Measurements from ENCODE around the gene RTN4RL2. TPM values are rescaled to one million over a fixed set of nuclear protein-coding genes. Genes with fewer than 3 reads are reported as not detected.
"Not testable (repeated sequence)": the region's sequence is repeated elsewhere in the genome, so short reads cannot be mapped to it uniquely, and the experiment has no call there.

RTN4RL2 gene
- total and polyA plus RNA-seq, 8 donors = 0.55 to 2.7 (median 1.3) TPM

DNA sequence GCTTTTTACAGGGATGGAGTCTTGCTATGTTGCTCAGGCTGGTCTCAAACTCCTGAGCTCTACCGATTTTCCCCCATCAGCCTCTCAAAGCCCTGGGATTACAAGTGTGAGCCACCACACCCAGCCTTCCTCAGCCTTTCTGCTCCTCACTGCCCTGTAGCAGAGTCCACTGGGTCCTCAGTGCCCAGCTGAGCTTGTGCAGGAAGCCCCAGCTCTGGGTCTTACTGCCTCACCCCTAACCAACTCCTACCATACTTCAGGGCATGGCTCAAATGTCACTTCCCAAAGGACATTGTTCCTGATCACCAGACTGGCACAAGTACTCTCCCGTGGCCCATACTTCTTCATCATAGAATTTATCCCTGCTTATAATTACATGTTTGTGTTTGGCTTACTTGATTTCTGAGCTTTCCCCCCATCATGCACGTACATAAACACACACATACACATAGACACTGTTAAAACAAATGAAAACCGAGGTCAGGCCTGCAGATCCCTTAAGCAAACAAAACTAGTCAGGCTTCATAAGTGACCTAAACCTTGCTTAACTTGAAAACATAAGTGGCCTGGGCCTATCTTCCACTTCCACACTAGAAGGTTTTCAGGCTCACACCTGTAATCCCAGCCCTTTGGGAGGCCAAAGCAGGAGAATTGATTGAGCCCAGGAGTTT, 19.4 kb upstream of the RTN4RL2 start:
- TF ChIP-seq, protein P1, sequence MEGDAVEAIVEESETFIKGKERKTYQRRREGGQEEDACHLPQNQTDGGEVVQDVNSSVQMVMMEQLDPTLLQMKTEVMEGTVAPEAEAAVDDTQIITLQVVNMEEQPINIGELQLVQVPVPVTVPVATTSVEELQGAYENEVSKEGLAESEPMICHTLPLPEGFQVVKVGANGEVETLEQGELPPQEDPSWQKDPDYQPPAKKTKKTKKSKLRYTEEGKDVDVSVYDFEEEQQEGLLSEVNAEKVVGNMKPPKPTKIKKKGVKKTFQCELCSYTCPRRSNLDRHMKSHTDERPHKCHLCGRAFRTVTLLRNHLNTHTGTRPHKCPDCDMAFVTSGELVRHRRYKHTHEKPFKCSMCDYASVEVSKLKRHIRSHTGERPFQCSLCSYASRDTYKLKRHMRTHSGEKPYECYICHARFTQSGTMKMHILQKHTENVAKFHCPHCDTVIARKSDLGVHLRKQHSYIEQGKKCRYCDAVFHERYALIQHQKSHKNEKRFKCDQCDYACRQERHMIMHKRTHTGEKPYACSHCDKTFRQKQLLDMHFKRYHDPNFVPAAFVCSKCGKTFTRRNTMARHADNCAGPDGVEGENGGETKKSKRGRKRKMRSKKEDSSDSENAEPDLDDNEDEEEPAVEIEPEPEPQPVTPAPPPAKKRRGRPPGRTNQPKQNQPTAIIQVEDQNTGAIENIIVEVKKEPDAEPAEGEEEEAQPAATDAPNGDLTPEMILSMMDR (IDR thresholded peaks at IDR 0.05) = no peak
- no peak overlapping the region for H3K27ac ChIP-seq
- DNase-seq (no peak), FAIRE-seq (no peak), ATAC-seq (no peak)
- no peaks in the 10 kb centered on the region for H3K36me3 ChIP-seq
- H3K4me1 ChIP-seq = no peaks in the 10 kb centered on the region
- no peaks in the 10 kb centered on the region for H3K27me3 ChIP-seq
- H3K9me3 ChIP-seq = no peaks in the 10 kb centered on the region
- intact Hi-C loops (cut with DNase I) = no loop called here
- WGBS, 2 donors = 67% methylated on average over 4 of the region's 4 CpGs
- H3K4me3 ChIP-seq = no peak overlapping the region

DNA sequence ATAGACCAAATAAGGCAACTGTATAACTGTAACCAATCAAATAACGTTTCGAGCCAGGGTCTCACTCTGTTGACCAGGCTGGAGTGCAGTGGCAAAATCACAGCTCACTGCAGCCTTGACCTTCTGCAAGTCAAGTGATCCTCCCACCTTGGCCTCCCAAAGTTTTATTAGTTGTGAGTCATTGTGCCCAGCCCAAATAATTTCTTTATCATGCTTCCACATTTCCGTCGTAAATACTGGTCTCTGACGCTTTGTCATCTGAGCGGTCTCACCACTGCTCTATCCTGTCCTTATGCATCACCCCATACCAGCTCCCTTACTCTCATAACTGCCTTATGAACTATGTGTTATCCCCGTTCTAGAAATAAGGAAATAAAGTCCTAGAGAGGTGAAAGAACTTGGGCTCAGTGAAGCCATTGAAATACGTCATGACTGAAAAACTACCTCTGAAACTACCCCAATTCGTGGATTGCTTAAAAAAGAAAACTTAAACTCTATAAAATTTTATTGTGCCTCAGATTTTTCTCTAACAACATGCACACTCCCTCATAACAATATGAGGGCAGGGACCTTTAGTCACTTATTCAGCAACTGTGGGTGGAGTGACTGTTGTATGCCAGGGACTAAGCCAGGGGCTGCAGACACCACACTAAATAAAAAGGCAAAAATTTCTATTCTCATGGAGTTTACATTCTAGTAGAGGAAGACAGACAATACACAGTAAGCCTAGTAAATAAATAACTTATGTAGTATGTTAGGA, 15.8 kb upstream of the RTN4RL2 start:
- Histone ChIP-seq H3K9me3 (no peaks in the 10 kb centered on the region), H3K4me1 (no peaks in the 10 kb centered on the region), H3K27me3 (no peaks in the 10 kb centered on the region), H3K4me3 (no peak overlapping the region), H3K36me3 (no peaks in the 10 kb centered on the region), H3K27ac (no peak overlapping the region)
- FAIRE-seq (no peak), ATAC-seq (no peak), DNase-seq (no peak)
- TF ChIP-seq, protein P1 (IDR thresholded peaks at IDR 0.05) = no peak
- WGBS, 2 donors = 72 to 80% methylated on average over 9 of the region's 9 CpGs
- intact Hi-C loops (cut with DNase I) = no loop called here

DNA sequence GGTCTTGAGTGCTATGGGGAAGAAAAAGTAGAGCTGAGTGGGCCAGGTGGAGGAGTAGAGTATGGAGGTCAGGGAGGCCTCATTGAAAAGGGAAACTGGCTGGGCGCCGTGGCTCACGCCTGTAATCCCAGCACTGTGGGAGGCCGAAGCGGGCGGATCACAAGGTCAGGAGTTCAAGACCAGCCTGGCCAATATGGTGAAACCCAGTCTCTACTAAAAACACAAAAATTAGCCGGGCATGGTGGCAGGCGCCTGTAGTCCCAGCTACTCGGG, 15.3 kb upstream of the RTN4RL2 start:
- intact Hi-C loops (cut with DNase I); H3K27me3 ChIP-seq; DNase-seq; H3K9me3 ChIP-seq; H3K36me3 ChIP-seq; H3K27ac ChIP-seq; H3K4me3 ChIP-seq; ATAC-seq; FAIRE-seq; H3K4me1 ChIP-seq: not testable (repeated sequence)
- 81 to 84% methylated on average over 8 to 9 of the region's 9 CpGs for WGBS, 2 donors

DNA sequence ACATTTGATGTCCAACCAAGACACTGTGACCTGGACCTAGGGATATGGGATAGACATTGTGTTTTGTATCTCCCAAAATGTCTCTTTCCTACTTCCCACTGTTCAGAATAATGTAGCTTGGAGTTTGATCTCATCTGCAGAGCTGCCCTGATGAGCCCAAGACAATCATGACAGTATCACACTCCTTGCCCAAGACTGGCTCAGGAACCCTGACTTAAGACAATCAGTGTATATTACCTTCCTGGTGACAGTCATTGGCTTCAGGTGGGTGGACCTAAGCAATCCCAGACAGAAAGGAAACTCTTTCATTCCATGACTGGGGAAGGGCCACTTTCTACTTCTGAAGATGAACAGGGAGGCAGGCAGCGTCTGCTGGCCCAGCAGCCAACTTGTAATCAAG, 14.3 kb upstream of the RTN4RL2 start:
- 88 to 90% methylated on average over 1 of the region's 1 CpG for WGBS, 2 donors
- no peak for ATAC-seq
- no peaks in the 10 kb centered on the region for H3K27me3 ChIP-seq
- H3K9me3 ChIP-seq = no peaks in the 10 kb centered on the region
- FAIRE-seq = no peak
- no peak overlapping the region for H3K4me3 ChIP-seq
- H3K4me1 ChIP-seq = no peaks in the 10 kb centered on the region
- no peaks in the 10 kb centered on the region for H3K36me3 ChIP-seq
- intact Hi-C loops (cut with DNase I) = no loop called here
- no peak for DNase-seq
- H3K27ac ChIP-seq = no peak overlapping the region
- TF ChIP-seq, protein P1 (IDR thresholded peaks at IDR 0.05) = no peak

DNA sequence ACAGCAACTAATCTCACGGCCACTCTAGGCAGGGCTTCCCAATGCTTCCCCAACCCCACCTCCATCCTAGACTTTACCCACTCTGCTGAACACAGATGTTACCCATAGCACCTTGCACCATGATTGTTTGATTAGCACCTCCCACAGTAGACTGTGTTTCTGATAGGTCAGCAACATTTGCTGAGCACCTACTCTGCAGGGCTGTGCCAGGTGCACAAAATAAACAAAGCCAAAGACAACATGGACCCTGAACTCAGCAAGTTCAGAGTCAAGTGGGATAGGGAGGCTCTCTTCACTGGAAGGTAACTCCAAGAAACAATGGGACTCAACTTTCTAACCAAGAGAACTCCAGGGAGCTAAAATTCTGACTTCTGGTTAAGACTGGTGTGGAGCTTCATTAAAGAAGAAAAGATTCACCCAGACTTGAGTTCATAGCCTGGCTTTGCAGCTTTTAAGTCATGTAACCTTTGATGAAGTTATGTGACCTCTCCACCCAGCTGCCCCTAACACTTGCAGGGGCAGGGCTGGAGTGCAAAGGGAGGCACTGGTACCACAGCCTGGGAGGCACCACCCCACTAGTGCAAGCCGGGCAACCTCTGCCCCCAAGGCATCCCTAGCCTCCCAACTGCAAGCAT, 6.7 kb upstream of the RTN4RL2 start:
- peak in 1 of 6 donors; percentile 46 for DNase-seq
- intact Hi-C loops (cut with DNase I) = loop anchor here in 1 of 3 donors (10.0 kb wide), 1 partner anchor 109 kb away; no protein-coding TSS in a partner anchor
- peak; percentile 35 to 79 (median 63) for ATAC-seq
- Histone ChIP-seq H3K36me3 (no peaks in the 10 kb centered on the region), H3K4me3 (no peak overlapping the region), H3K27ac (peak overlapping the region in 1 of 4 donors; percentile 23), H3K4me1 (peaks cover 0 to 11% (median 4%) of the 10 kb centered on the region in 3 donors), H3K9me3 (no peaks in the 10 kb centered on the region), H3K27me3 (no peaks in the 10 kb centered on the region)
- WGBS, 2 donors = 62 to 73% methylated on average over 2 of the region's 2 CpGs
- no peak for FAIRE-seq
- TF ChIP-seq, protein P1 (IDR thresholded peaks at IDR 0.05) = no peak

Measured in pancreas (tissue), 10 donors.